BJ (cell line): Measurements from ENCODE around the gene STOM. TPM values are rescaled to one million over a fixed set of nuclear protein-coding genes. Genes with fewer than 3 reads are reported as not detected.
A peak's percentile ranks its signal among the peaks of the same experiment; 100 is the strongest.

ENCODE experiments used
- CTCF ChIA-PET: fragments of 350-600 bp; formaldehyde crosslinking; extraction: SDS; loops from one replicate; lab custom pipeline; 2021; ENCODE audit warnings: antibody characterized with exemption, inconsistent platforms; lab: Yijun Ruan, JAX
- POLR2A ChIA-PET: fragments of 300-600 bp; sonication (Branson Sonifier 250); formaldehyde crosslinking; extraction: SDS; loops from one replicate; lab custom pipeline; 2021; ENCODE audit warnings: antibody characterized with exemption; lab: Charles Lee
- DNase-seq: peaks from one replicate; pipeline ENCODE4 v3.0.0-alpha.2; 2011; ENCODE audit warnings: low read depth
- H3K27me3 ChIP-seq: 2 replicates; pipeline ENCODE4 v1.6.0; 2011; ENCODE audit warnings: low read length; ENCODE audit not compliant: control insufficient read depth, insufficient read depth
- H3K36me3 ChIP-seq: 2 replicates; pipeline ENCODE4 v1.5.1; 2011; ENCODE audit warnings: low read length; ENCODE audit not compliant: control insufficient read depth, insufficient read depth
- H3K4me3 ChIP-seq: 2 replicates; pipeline ENCODE4 v1.5.1; 2011; ENCODE audit warnings: low read depth, mild to moderate bottlenecking, control low read depth, low read length
- CTCF ChIP-seq: IDR thresholded peaks from 2 replicates; pipeline ENCODE4 v1.5.1; 2011; ENCODE audit warnings: low read depth, mild to moderate bottlenecking, control low read depth, inconsistent platforms, low read length, moderate library complexity; ENCODE audit not compliant: insufficient read depth
- polyA plus RNA-seq: library from polyadenylated mRNA; depleted of rRNA; stranded (reverse); fragments of >200 nt; gene quantifications from 2 replicates; pipeline ENCODE4 v1.2.3, GENCODE V29; 2011

Gene STOM
- polyA plus RNA-seq, 1 experiment, result 223 TPM

- ChIA-PET POLR2A (no interaction called here), CTCF (interaction anchor here (0.5 to 8.2 kb wide), 7 partner anchors 28 to 674 kb away, joined by 3 to 67 read pairs (median 6); no protein-coding TSS in a partner anchor)
- DNase-seq, result no peak
- no peak overlapping the region for H3K4me3 ChIP-seq
- no peaks in the 10 kb centered on the region for H3K27me3 ChIP-seq
- no peak for TF ChIP-seq CTCF
- H3K36me3 ChIP-seq, result no peaks in the 10 kb centered on the region
Observed at GRCh38 chr9:121371495-121372061, 1.5 kb upstream of the STOM start.

- no peak for DNase-seq
- Histone ChIP-seq H3K36me3 (no peaks in the 10 kb centered on the region), H3K27me3 (no peaks in the 10 kb centered on the region), H3K4me3 (peak overlapping the region; percentile 92)
- no peak for TF ChIP-seq CTCF
- ChIA-PET POLR2A (interaction anchor here (0.6 kb wide), 1 partner anchor 109 kb away, joined by 12 read pairs; no protein-coding TSS in a partner anchor), CTCF (interaction anchor here (0.9 to 1.4 kb wide), 5 partner anchors 37 to 155 kb away, joined by 3 to 9 read pairs (median 4); no protein-coding TSS in a partner anchor)
Observed at GRCh38 chr9:121368745-121369144, 1.3 kb downstream of the STOM start.

GRCh38 chr9:121368138-121368522 is 1.9 kb downstream of the STOM start:
- ChIA-PET CTCF (interaction anchor here (0.8 to 1.4 kb wide), 5 partner anchors 36 to 154 kb away, joined by 3 to 4 read pairs (median 3); no protein-coding TSS in a partner anchor), POLR2A (interaction anchor here (0.6 kb wide), 1 partner anchor 36 kb away, joined by 3 read pairs; no protein-coding TSS in a partner anchor)
- H3K36me3 ChIP-seq, result no peaks in the 10 kb centered on the region
- TF ChIP-seq CTCF, result no peak
- no peaks in the 10 kb centered on the region for H3K27me3 ChIP-seq
- H3K4me3 ChIP-seq, result peak overlapping the region; percentile 92
- no peak for DNase-seq

- no peak for TF ChIP-seq CTCF
- H3K4me3 ChIP-seq, result peak overlapping the region; percentile 92
- no peaks in the 10 kb centered on the region for H3K27me3 ChIP-seq
- DNase-seq, result peak; percentile 43
- ChIA-PET POLR2A (interaction anchor here (0.6 kb wide), 1 partner anchor 35 kb away, joined by 3 read pairs; no protein-coding TSS in a partner anchor), CTCF (interaction anchor here (0.8 to 1.2 kb wide), 6 partner anchors 10 to 156 kb away, joined by 3 to 5 read pairs (median 3); no protein-coding TSS in a partner anchor)
- no peaks in the 10 kb centered on the region for H3K36me3 ChIP-seq
Observed at GRCh38 chr9:121367306-121368137, 2.5 kb downstream of the STOM start.

GRCh38 chr9:121366611-121367192 is 3.3 kb downstream of the STOM start:
- H3K4me3 ChIP-seq, result no peak overlapping the region
- CTCF ChIA-PET, result interaction anchor here (0.8 to 3.9 kb wide), 4 partner anchors 10 to 155 kb away, joined by 3 to 16 read pairs (median 5); no protein-coding TSS in a partner anchor
- POLR2A ChIA-PET, result no interaction called here
- DNase-seq, result no peak
- TF ChIP-seq CTCF, result no peak
- no peaks in the 10 kb centered on the region for H3K36me3 ChIP-seq
- H3K27me3 ChIP-seq, result no peaks in the 10 kb centered on the region
